ENCODE results near the gene FSTL4. TPM values are rescaled to one million over a fixed set of nuclear protein-coding genes. Genes with fewer than 3 reads are reported as not detected.

The FSTL4 gene
- total RNA-seq, 1 experiment from 2014 or later = not detected

DNA sequence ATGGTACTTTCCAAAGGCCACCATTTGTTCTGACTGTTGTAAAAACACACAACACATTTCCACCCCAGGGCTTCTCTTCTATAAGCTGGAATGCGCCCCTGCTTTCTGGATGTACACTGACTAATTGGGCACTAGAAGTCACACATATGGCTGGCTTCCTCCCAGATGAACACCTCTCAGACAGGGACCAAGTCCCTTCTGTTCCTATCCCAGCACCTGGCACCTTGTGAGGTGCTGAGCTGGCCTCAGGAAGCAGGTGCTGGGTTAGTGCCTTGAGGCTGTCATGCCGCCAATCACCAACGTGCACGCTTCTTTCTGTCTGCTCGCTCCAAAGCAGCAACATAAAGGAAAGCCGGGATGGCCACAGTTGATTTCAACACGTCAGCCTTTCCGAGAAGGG, 93.2 kb downstream of the FSTL4 start:
- Mint-ChIP-seq H3K4me1 (ENCODE audit: low read depth, unreplicated experiment) (no peaks in the 10 kb centered on the region), H3K27ac (ENCODE audit: unreplicated experiment) (no peak overlapping the region), H3K27me3 (ENCODE audit: unreplicated experiment) (peaks cover 62% of the 10 kb centered on the region), H3K4me3 (ENCODE audit: low read depth, unreplicated experiment) (no peak overlapping the region), H3K36me3 (ENCODE audit: insufficient read depth, unreplicated experiment) (no peaks in the 10 kb centered on the region), H3K9me3 (ENCODE audit: low read depth, unreplicated experiment) (no peaks in the 10 kb centered on the region)
- BruUV-seq (replicated peaks) = no TSS peak
- CTCF ChIA-PET = no interaction called here
- intact Hi-C loops (cut with micrococcal nuclease; ENCODE audit: unreplicated experiment) = no loop called here
- DNase-seq = no peak
- TF ChIP-seq, protein P1, sequence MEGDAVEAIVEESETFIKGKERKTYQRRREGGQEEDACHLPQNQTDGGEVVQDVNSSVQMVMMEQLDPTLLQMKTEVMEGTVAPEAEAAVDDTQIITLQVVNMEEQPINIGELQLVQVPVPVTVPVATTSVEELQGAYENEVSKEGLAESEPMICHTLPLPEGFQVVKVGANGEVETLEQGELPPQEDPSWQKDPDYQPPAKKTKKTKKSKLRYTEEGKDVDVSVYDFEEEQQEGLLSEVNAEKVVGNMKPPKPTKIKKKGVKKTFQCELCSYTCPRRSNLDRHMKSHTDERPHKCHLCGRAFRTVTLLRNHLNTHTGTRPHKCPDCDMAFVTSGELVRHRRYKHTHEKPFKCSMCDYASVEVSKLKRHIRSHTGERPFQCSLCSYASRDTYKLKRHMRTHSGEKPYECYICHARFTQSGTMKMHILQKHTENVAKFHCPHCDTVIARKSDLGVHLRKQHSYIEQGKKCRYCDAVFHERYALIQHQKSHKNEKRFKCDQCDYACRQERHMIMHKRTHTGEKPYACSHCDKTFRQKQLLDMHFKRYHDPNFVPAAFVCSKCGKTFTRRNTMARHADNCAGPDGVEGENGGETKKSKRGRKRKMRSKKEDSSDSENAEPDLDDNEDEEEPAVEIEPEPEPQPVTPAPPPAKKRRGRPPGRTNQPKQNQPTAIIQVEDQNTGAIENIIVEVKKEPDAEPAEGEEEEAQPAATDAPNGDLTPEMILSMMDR (IDR thresholded peaks at IDR 0.05; ENCODE audit: unreplicated experiment) = no peak

GRCh38 chr5:133514456-133514855, 97.9 kb downstream of the FSTL4 start:
- BruUV-seq (replicated peaks) = no TSS peak
- H3K36me3 Mint-ChIP-seq (ENCODE audit: insufficient read depth, unreplicated experiment) = no peaks in the 10 kb centered on the region
- intact Hi-C loops (cut with micrococcal nuclease; ENCODE audit: unreplicated experiment) = no loop called here
- H3K4me1 Mint-ChIP-seq (ENCODE audit: low read depth, unreplicated experiment) = no peaks in the 10 kb centered on the region
- CTCF ChIA-PET = no interaction called here
- TF ChIP-seq, protein P1 (IDR thresholded peaks at IDR 0.05; ENCODE audit: unreplicated experiment) = no peak
- no peak overlapping the region for H3K27ac Mint-ChIP-seq (ENCODE audit: unreplicated experiment)
- H3K9me3 Mint-ChIP-seq (ENCODE audit: low read depth, unreplicated experiment) = no peaks in the 10 kb centered on the region
- no peak overlapping the region for H3K4me3 Mint-ChIP-seq (ENCODE audit: low read depth, unreplicated experiment)
- no peak for DNase-seq
- H3K27me3 Mint-ChIP-seq (ENCODE audit: unreplicated experiment) = peaks cover 56% of the 10 kb centered on the region

- H3K27me3 Mint-ChIP-seq (ENCODE audit: unreplicated experiment) = peaks cover 57% of the 10 kb centered on the region
- no peak overlapping the region for H3K4me3 Mint-ChIP-seq (ENCODE audit: low read depth, unreplicated experiment)
- H3K27ac Mint-ChIP-seq (ENCODE audit: unreplicated experiment) = no peak overlapping the region
- TF ChIP-seq, protein P1 (IDR thresholded peaks at IDR 0.05; ENCODE audit: unreplicated experiment) = no peak
- no peaks in the 10 kb centered on the region for H3K4me1 Mint-ChIP-seq (ENCODE audit: low read depth, unreplicated experiment)
- H3K9me3 Mint-ChIP-seq (ENCODE audit: low read depth, unreplicated experiment) = no peaks in the 10 kb centered on the region
- intact Hi-C loops (cut with micrococcal nuclease; ENCODE audit: unreplicated experiment) = no loop called here
- H3K36me3 Mint-ChIP-seq (ENCODE audit: insufficient read depth, unreplicated experiment) = no peaks in the 10 kb centered on the region
- DNase-seq = no peak
- CTCF ChIA-PET = no interaction called here
- no TSS peak for BruUV-seq (replicated peaks)
Observed at GRCh38 chr5:133512896-133513295, 99.4 kb downstream of the FSTL4 start.

DNA sequence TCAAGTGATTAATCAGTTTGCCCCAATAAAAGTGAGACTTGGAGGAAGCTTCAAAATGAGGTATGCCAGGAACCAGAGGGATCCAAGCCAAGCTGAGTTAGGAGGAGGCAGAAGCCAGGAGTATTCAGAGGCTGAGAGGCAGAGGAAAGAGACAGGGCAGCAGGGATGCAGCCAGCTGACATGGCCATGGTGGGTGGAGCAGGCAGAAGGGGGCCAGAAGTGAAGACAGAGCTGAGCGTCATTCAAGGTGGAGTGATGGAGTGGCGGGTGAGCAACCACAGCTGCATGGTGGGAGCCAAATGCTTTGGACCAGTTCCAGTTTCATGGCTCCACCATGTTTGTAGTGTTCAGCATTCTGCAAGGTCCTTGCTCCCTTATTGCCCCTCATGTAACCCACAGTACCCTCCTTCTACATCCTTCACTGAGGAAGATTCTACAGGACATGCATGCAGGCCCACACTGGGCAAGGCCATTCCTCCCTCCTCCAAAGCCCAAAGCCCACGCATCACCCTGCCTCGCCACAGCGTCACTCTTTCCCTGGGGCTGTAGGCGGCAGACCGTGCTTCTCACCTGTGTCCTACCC, 100.6 kb downstream of the FSTL4 start:
- CTCF ChIA-PET = interaction anchor here (0.7 kb wide), 1 partner anchor 12 kb away, joined by 3 read pairs; no protein-coding TSS in a partner anchor
- no peak for DNase-seq
- BruUV-seq (replicated peaks) = no TSS peak
- Mint-ChIP-seq H3K27me3 (ENCODE audit: unreplicated experiment) (peaks cover 58% of the 10 kb centered on the region), H3K9me3 (ENCODE audit: low read depth, unreplicated experiment) (no peaks in the 10 kb centered on the region), H3K4me3 (ENCODE audit: low read depth, unreplicated experiment) (no peak overlapping the region), H3K36me3 (ENCODE audit: insufficient read depth, unreplicated experiment) (no peaks in the 10 kb centered on the region), H3K4me1 (ENCODE audit: low read depth, unreplicated experiment) (no peaks in the 10 kb centered on the region), H3K27ac (ENCODE audit: unreplicated experiment) (no peak overlapping the region)
- TF ChIP-seq, protein P1 (IDR thresholded peaks at IDR 0.05; ENCODE audit: unreplicated experiment) = no peak
- intact Hi-C loops (cut with micrococcal nuclease; ENCODE audit: unreplicated experiment) = no loop called here
